Measurements from ENCODE around the gene VSX1.

The VSX1 gene

GRCh38 chr20:25085756-25086495 lies 4.0 kb upstream of the VSX1 start:
- no peak for TF ChIP-seq CTCF (IDR thresholded peaks at IDR 0.05)

- TF ChIP-seq CTCF (IDR thresholded peaks at IDR 0.05) = no peak
These were observed 2.8 kb upstream of the VSX1 start for GRCh38 chr20:25084626-25085187.

DNA sequence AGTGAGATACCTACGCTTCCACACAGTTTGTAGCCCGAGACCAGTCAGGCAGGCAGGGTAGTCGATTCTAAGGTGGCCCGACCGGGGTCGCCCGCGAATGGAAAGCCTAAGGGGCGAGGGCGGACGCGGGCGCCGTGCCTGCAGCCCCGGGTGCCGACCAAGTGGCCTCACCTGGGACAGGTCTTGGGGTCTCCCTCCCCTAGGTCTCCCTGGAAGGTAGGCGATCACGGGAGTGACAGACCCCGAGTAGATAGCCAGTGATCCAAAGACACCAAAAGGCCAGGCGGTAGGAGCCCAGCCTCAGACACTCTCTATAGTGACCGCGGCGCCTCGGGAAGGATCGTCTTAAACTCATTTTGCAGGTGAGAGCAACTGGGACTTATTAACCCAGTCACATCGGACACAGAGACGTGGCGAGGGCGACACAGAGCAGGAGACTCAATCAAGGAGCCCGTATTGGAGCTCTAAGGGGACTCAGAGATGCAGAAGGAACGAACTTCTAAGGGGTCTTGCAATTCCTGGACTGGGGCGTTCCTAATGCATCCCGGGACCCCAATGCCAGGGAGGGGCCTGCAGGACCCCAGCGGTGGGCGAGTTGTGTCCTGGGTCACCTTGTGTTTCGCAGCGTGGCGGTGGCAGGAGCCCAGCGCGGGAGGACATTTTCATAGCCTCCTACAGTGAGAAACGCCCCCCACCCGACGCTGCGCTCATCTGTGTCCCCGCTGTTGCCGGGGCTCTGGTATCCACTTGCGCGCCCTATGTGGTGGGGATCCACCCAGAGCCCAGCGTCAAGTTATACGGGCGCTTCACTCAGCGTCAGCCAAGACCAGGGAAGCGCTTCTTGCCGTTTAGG lies 2.1 kb upstream of the VSX1 start:
- no peak for TF ChIP-seq CTCF (IDR thresholded peaks at IDR 0.05)

GRCh38 chr20:25083141-25083772 lies 1.3 kb upstream of the VSX1 start:
- no peak for TF ChIP-seq CTCF (IDR thresholded peaks at IDR 0.05)

DNA sequence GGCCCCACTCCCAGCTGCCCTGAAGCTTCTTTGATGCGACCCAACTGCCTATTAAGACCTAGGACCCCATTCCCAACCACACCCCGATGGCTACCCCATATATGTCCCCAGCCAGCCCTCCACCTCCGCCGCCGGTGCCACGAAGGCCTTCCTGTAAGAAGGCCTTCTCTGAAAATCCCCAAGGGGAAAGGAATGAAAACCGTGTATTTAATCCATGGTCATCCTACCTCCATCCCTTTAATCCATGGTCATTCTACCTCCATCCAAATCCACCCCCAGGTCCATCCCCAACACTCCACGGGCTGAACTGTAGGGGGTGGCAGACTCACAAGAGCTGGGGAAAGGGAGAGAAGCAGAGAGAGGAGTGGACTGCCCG lies 545 bp upstream of the VSX1 start:
- TF ChIP-seq CTCF (IDR thresholded peaks at IDR 0.05) = no peak

- no peak for TF ChIP-seq CTCF (IDR thresholded peaks at IDR 0.05)
These were observed 744 bp downstream of the VSX1 start for GRCh38 chr20:25081065-25081729.

GRCh38 chr20:25079171-25079570 lies 2.8 kb downstream of the VSX1 start:
- TF ChIP-seq CTCF (IDR thresholded peaks at IDR 0.05) = no peak

All from LNCAP (cell line).